Activated CD4-positive, alpha-beta T cell treated with anti-CD3 and anti-CD28 coated beads, Interleukin-2, amount 10 ng/mL, durations not matched to agents 24 days and 14 days (primary cell): ENCODE measurements around the gene BARX2. TPM values are rescaled to one million over a fixed set of nuclear protein-coding genes. Genes with fewer than 3 reads are reported as not detected.

Experiments used
- DNase-seq: peaks from one replicate; pipeline ENCODE4 v3.0.0; 2022
- H3K27ac Mint-ChIP-seq: one replicate; pipeline ENCODE4 v1.8.0; 2022; ENCODE audit warnings: mild to moderate bottlenecking, mixed read lengths
- H3K27me3 Mint-ChIP-seq: one replicate; pipeline ENCODE4 v1.8.0; 2022; ENCODE audit warnings: mixed read lengths
- H3K36me3 Mint-ChIP-seq: one replicate; pipeline ENCODE4 v1.8.0; 2022; ENCODE audit warnings: low read depth, mild to moderate bottlenecking, mixed read lengths
- H3K4me1 Mint-ChIP-seq: one replicate; pipeline ENCODE4 v1.8.0; 2021; ENCODE audit warnings: mixed read lengths
- H3K4me3 Mint-ChIP-seq: one replicate; pipeline ENCODE4 v1.8.0; 2022; ENCODE audit warnings: mild to moderate bottlenecking, moderate library complexity, mixed read lengths
- H3K9me3 Mint-ChIP-seq: one replicate; pipeline ENCODE4 v1.8.0; 2021; ENCODE audit warnings: mixed read lengths
- intact Hi-C: fragments of 100-400 bp; cut with micrococcal nuclease; formaldehyde crosslinking; loops from one replicate; pipeline ENCODE4 v1.15.1; 2023
- total RNA-seq: library from RNA; stranded (reverse); gene quantifications from 2 replicates; pipeline ENCODE4 v1.2.3, GENCODE V29; 2022

The BARX2 gene
- total RNA-seq, 1 donor from 2014 or later = 4.7 TPM

DNA sequence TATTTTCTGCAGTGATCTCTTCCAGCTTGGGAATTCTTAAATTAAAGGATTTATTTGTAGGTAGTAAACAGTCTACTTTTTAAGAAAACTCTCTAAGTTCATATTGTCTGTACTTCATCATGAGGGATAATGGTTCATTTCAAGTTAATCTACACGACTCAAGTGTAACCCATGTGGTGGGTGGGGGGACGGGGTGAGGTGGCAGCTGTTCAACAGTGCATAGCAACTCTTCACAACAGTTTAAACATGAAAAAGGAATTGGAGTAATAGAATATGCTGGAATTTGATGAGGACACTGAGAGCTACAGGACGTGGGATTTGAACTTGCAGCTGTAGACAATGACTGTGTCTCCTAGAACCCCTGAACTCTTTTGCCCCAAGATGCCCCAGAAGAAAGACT is 20.8 kb downstream of the BARX2 start:
- Mint-ChIP-seq H3K9me3 (peaks cover 4% of the 10 kb centered on the region), H3K4me3 (no peak overlapping the region), H3K27ac (no peak overlapping the region), H3K36me3 (no peaks in the 10 kb centered on the region), H3K27me3 (peaks cover 18% of the 10 kb centered on the region), H3K4me1 (no peaks in the 10 kb centered on the region)
- DNase-seq = no peak
- intact Hi-C loops = no loop called here

GRCh38 chr11:129402206-129403171 is 26.8 kb downstream of the BARX2 start:
- intact Hi-C loops = no loop called here
- no peaks in the 10 kb centered on the region for H3K4me1 Mint-ChIP-seq
- H3K27ac Mint-ChIP-seq = no peak overlapping the region
- H3K4me3 Mint-ChIP-seq = no peak overlapping the region
- no peaks in the 10 kb centered on the region for H3K36me3 Mint-ChIP-seq
- peaks cover 4% of the 10 kb centered on the region for H3K27me3 Mint-ChIP-seq
- peaks cover 4% of the 10 kb centered on the region for H3K9me3 Mint-ChIP-seq
- DNase-seq = no peak

- Mint-ChIP-seq H3K4me1 (peaks cover 6% of the 10 kb centered on the region), H3K27ac (no peak overlapping the region), H3K9me3 (peaks cover 4% of the 10 kb centered on the region), H3K4me3 (no peak overlapping the region), H3K36me3 (no peaks in the 10 kb centered on the region), H3K27me3 (no peaks in the 10 kb centered on the region)
- intact Hi-C loops = loop anchor here (5.0 kb wide), 1 partner anchor 43 kb away; no protein-coding TSS in a partner anchor
- no peak for DNase-seq
Observed at GRCh38 chr11:129404731-129405130, 29.1 kb downstream of the BARX2 start.

GRCh38 chr11:129408865-129409444 is 33.3 kb downstream of the BARX2 start:
- H3K9me3 Mint-ChIP-seq = no peaks in the 10 kb centered on the region
- peak overlapping the region; percentile 49 for H3K27ac Mint-ChIP-seq
- H3K4me1 Mint-ChIP-seq = peaks cover 8% of the 10 kb centered on the region
- intact Hi-C loops = loop anchor here (1.0 to 5.0 kb wide), 2 partner anchors 9 to 38 kb away; no protein-coding TSS in a partner anchor
- no peaks in the 10 kb centered on the region for H3K27me3 Mint-ChIP-seq
- no peak for DNase-seq
- no peaks in the 10 kb centered on the region for H3K36me3 Mint-ChIP-seq
- H3K4me3 Mint-ChIP-seq = no peak overlapping the region

- H3K27ac Mint-ChIP-seq = peak overlapping the region; percentile 14
Observed at GRCh38 chr11:129410395-129410960, 34.8 kb downstream of the BARX2 start.

DNA sequence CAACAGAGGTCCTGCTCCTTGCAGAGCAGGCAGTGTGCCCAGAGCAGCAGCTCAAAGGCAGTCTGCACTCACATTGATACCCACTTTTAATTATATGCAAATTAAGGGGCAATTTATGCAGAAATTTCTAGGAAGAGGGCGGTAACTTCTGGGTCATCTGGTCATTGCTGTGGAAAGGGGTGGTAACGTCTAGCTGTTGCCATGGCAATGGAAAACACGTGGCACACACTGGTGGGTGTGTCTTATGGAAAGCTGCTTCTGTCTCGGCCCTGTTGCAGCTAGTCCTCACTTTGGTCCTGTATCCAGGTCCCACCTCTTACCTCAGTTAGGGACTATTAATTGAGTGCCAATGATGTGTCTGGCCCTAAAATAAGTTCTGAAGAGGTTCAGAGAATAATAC is 36.8 kb downstream of the BARX2 start:
- H3K4me1 Mint-ChIP-seq = peaks cover 15% of the 10 kb centered on the region
- intact Hi-C loops = no loop called here
- no peak overlapping the region for H3K4me3 Mint-ChIP-seq

More at GRCh38 chr11:129410395-129410960, 34.8 kb downstream of the BARX2 start:
- DNase-seq = no peak
- H3K9me3 Mint-ChIP-seq = no peaks in the 10 kb centered on the region
- intact Hi-C loops = no loop called here
- peaks cover 8% of the 10 kb centered on the region for H3K4me1 Mint-ChIP-seq
- no peak overlapping the region for H3K4me3 Mint-ChIP-seq
- H3K27me3 Mint-ChIP-seq = no peaks in the 10 kb centered on the region
- no peaks in the 10 kb centered on the region for H3K36me3 Mint-ChIP-seq

GRCh38 chr11:129414144-129414872 is 38.7 kb downstream of the BARX2 start:
- H3K9me3 Mint-ChIP-seq = peaks cover 4% of the 10 kb centered on the region
- DNase-seq = no peak
- H3K4me3 Mint-ChIP-seq = no peak overlapping the region
- H3K27ac Mint-ChIP-seq = no peak overlapping the region
- H3K4me1 Mint-ChIP-seq = peaks cover 26% of the 10 kb centered on the region
- H3K36me3 Mint-ChIP-seq = no peaks in the 10 kb centered on the region
- no peaks in the 10 kb centered on the region for H3K27me3 Mint-ChIP-seq
- intact Hi-C loops = no loop called here

More for the DNA sequence above, 36.8 kb downstream of the BARX2 start:
- H3K27me3 Mint-ChIP-seq = no peaks in the 10 kb centered on the region
- DNase-seq = no peak
- H3K27ac Mint-ChIP-seq = no peak overlapping the region
- H3K36me3 Mint-ChIP-seq = no peaks in the 10 kb centered on the region
- H3K9me3 Mint-ChIP-seq = peaks cover 4% of the 10 kb centered on the region

GRCh38 chr11:129416080-129416820 is 40.6 kb downstream of the BARX2 start:
- intact Hi-C loops = no loop called here
- no peak for DNase-seq
- Mint-ChIP-seq H3K36me3 (no peaks in the 10 kb centered on the region), H3K27me3 (no peaks in the 10 kb centered on the region), H3K4me1 (peaks cover 23% of the 10 kb centered on the region), H3K4me3 (no peak overlapping the region), H3K27ac (peak overlapping the region; percentile 26), H3K9me3 (peaks cover 4% of the 10 kb centered on the region)

DNA sequence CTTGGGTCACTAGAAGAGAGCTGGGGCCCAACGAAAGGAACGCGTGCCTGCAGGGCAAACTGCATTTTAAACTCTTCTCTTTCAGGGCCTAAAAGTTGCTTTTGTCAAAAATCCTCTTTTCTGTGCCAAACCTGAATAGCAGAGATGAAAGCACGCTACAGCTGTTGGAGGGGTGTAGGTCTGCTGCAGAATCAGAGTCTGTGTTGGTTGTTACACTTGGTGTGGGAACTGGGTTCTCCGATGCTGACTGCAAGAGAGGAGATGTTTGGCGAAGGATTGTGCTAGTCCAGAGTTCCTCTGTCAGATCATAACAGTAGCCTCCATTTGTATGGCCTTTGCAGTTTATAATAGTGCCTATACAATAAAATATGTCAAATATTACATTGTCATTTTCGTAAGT is 41.8 kb downstream of the BARX2 start:
- H3K9me3 Mint-ChIP-seq = peaks cover 4% of the 10 kb centered on the region
- H3K4me1 Mint-ChIP-seq = peaks cover 23% of the 10 kb centered on the region
- DNase-seq = no peak
- no peaks in the 10 kb centered on the region for H3K36me3 Mint-ChIP-seq
- H3K27ac Mint-ChIP-seq = peak overlapping the region; percentile 38
- H3K4me3 Mint-ChIP-seq = no peak overlapping the region
- H3K27me3 Mint-ChIP-seq = no peaks in the 10 kb centered on the region
- intact Hi-C loops = no loop called here

DNA sequence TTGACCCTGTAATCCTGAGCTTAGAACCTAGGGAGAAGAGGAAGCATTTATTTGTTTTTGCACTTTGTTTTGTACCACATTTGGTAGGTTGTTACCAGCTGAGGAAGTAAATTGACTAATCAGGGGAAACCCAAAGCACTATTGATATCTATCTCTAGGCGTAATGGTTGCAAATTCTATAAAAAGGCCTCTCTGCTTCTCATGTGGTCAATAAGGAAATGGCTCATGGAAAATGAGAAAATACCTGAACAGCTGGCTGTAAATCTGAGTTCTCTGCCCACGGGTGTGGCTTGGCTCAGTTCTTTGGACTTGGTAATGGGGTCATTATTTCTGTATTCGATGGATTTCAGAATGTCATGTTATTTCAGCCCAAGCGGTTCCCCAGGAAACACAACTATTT is 42.4 kb downstream of the BARX2 start:
- Mint-ChIP-seq H3K4me1 (peaks cover 23% of the 10 kb centered on the region), H3K9me3 (peaks cover 4% of the 10 kb centered on the region), H3K27me3 (no peaks in the 10 kb centered on the region)

DNA sequence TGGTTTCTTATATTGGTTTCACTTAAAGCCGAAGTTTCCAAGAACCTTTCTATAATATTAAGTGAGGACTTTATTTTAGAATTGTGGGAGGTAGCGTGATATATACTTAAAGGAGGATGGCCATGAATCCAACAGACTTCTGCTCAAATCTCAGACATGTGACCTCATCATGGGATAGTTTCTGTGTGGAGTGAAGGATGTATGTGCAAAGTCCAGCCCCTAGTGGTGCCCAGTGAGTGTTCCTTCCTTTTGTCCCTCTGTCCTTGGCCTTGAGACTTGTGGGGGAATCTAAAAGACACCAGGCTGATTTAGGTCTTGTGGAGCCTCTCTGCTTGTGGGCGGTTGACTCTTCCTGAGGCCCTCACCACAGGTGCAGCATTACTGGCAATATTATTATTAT is 43.7 kb downstream of the BARX2 start:
- peaks cover 7% of the 10 kb centered on the region for H3K9me3 Mint-ChIP-seq
- DNase-seq = no peak
- H3K27me3 Mint-ChIP-seq = peaks cover 4% of the 10 kb centered on the region
- no peak overlapping the region for H3K4me3 Mint-ChIP-seq
- no peaks in the 10 kb centered on the region for H3K36me3 Mint-ChIP-seq
- intact Hi-C loops = no loop called here
- H3K27ac Mint-ChIP-seq = no peak overlapping the region
- peaks cover 23% of the 10 kb centered on the region for H3K4me1 Mint-ChIP-seq

More for the DNA sequence above, 42.4 kb downstream of the BARX2 start:
- intact Hi-C loops = loop anchor here (1.0 kb wide), 5 partner anchors 9 to 225 kb away; no protein-coding TSS in a partner anchor
- no peak overlapping the region for H3K4me3 Mint-ChIP-seq
- no peaks in the 10 kb centered on the region for H3K36me3 Mint-ChIP-seq
- peak; percentile 57 for DNase-seq
- peak overlapping the region; percentile 35 for H3K27ac Mint-ChIP-seq

GRCh38 chr11:129423426-129423825 is 47.8 kb downstream of the BARX2 start:
- Mint-ChIP-seq H3K36me3 (no peaks in the 10 kb centered on the region), H3K4me3 (no peak overlapping the region), H3K9me3 (peaks cover 3% of the 10 kb centered on the region), H3K4me1 (peaks cover 7% of the 10 kb centered on the region), H3K27me3 (peaks cover 8% of the 10 kb centered on the region), H3K27ac (no peak overlapping the region)
- no peak for DNase-seq
- intact Hi-C loops = no loop called here

DNA sequence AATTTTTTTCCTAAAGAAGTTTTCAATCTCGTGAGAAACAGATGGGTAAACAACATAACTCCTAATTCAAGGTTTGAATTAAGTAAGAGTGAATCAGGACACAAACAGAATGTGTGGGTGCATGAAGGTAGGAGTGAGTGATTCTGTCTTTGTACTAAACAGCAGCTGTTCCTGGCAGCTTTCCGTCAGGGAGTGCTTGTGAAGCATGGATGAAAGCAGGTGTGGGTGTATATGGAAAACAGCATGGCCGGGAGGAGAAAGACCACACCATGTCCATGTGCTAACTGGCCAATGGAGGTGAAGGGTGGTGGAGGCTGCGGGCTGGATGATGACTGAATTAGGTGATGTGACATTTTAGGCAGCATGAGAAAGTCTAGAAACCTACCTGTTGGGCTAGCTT is 49.6 kb downstream of the BARX2 start:
- H3K9me3 Mint-ChIP-seq = peaks cover 3% of the 10 kb centered on the region
- intact Hi-C loops = no loop called here
- no peak overlapping the region for H3K27ac Mint-ChIP-seq
- no peaks in the 10 kb centered on the region for H3K4me1 Mint-ChIP-seq
- no peak for DNase-seq
- H3K27me3 Mint-ChIP-seq = peaks cover 8% of the 10 kb centered on the region
- no peaks in the 10 kb centered on the region for H3K36me3 Mint-ChIP-seq
- H3K4me3 Mint-ChIP-seq = no peak overlapping the region
